Adrenal gland (tissue), 12 donors: ENCODE measurements around the gene KRTAP12-1. TPM values are rescaled to one million over a fixed set of nuclear protein-coding genes. Genes with fewer than 3 reads are reported as not detected.

ENCODE experiments used
- DNase-seq, 7 donors: peaks; one replicate each; pipeline ENCODE4 v3.0.0-alpha.2; 2019 to 2020
- H3K27ac ChIP-seq, 5 donors: fragments of 200-600 bp; sonication (generic) in 4 of 5; 1 replicate in 3 of 5; 2 replicates in 2 of 5; pipeline versions ENCODE4 v1.5.1 to v1.8.0; 2016 to 2020; ENCODE audit warnings: mild to moderate bottlenecking in 1 of 5
- H3K27me3 ChIP-seq: fragments of 200-600 bp; 2 replicates; pipeline ENCODE4 v1.8.0; 2021
- H3K36me3 ChIP-seq, 2 donors: fragments of 200-600 bp; replicated peaks in 1 of 2; 1 replicate in 1 of 2; 2 replicates in 1 of 2; pipeline versions ENCODE4 v1.5.1 to v1.8.0; 2018 to 2022
- H3K4me1 ChIP-seq, 2 donors: fragments of 200-600 bp; replicated peaks in 1 of 2; 1 replicate in 1 of 2; 2 replicates in 1 of 2; pipeline versions ENCODE4 v1.5.1 to v1.8.0; 2018 to 2021
- H3K4me3 ChIP-seq, 4 donors: fragments of 200-600 bp; sonication (generic) in 3 of 4; one replicate each; pipeline ENCODE4 v1.5.1; 2016 to 2018
- H3K9me3 ChIP-seq, 3 donors: fragments of 200-600 bp; sonication (generic) in 1 of 3; replicated peaks in 1 of 3; 1 replicate in 2 of 3; 2 replicates in 1 of 3; pipeline versions ENCODE4 v1.5.1 to v1.8.0; 2016 to 2021
- POLR2A ChIP-seq, 2 donors: fragments of 450-650 bp; IDR thresholded peaks; one replicate each; pipeline ENCODE4 v1.6.1; 2017; ENCODE audit warnings: antibody characterized with exemption in 2 of 2, mild to moderate bottlenecking in 2 of 2, moderate library complexity in 1 of 2
- WGBS, 4 donors: extraction: QIAGEN DNeasy Blood & Tissue Kit in 2 of 4; methylation state at CpG; one replicate each; pipeline versions ENCODE4 v1.1.5 to v1.1.7; 2013 to 2017; 5-methylcytosine and 5-hydroxymethylcytosine counted together
- intact Hi-C, 2 donors: fragments of 100-400 bp; cut with DNase I; formaldehyde crosslinking; loops; one replicate each; pipeline versions ENCODE4 v1.14.1 to v1.15.0; 2022 to 2023
- polyA plus RNA-seq, 3 donors: library from polyadenylated mRNA; stranded (reverse); fragments of 200-250 nt in 2 of 3; fragments of 350-450 nt in 1 of 3; fragmentation: Illumina TruSeq in 1 of 3; extraction: RNeasy Lipid Tissue Mini Kit (QIAGEN cat#74804) in 1 of 3; gene quantifications; one replicate each; pipeline ENCODE4 v1.2.3, GENCODE V29; 2013 to 2014
- total RNA-seq, 9 donors: library from RNA; depleted of rRNA in 4 of 9; stranded (reverse); fragments of >200 nt in 4 of 9; fragments of 120-200 nt in 1 of 9; fragmentation: NEBNext Ultra II Directional in 1 of 9; extraction: Animal tissue kit (Norgen Biotek cat#: 25700) in 1 of 9; gene quantifications; one replicate each; pipeline versions ENCODE4 v1.1.0 to v1.2.4, GENCODE V29; 2013 to 2023
- TF ChIP-seq, protein P1 (sequence below), 6 experiments: fragments of 450-650 bp in 4 of 6; fragments of 200-600 bp in 2 of 6; sonication (generic) in 1 of 6; IDR thresholded peaks; 1 replicate in 5 of 6; 2 replicates in 1 of 6; pipeline versions ENCODE4 v1.5.1 to v1.8.0; 2016 to 2021; ENCODE audit warnings: antibody characterized with exemption in 6 of 6, mild to moderate bottlenecking in 2 of 6, moderate library complexity in 1 of 6
- donor health status: healthy with polysubstance abuse.
- donor health status: Bipolar disorder and iron deficiency.
- donor health status: DM: yes; HTN: yes; CAD: no.
- donor health status: DM: no; HTN: no; CAD: no.
- donor health status: DM: no; HTN: no; CAD: no.
- donor health status: DM: yes; HTN: yes; CAD: no.

Gene KRTAP12-1
- total and polyA plus RNA-seq, 12 donors, result not detected

DNA sequence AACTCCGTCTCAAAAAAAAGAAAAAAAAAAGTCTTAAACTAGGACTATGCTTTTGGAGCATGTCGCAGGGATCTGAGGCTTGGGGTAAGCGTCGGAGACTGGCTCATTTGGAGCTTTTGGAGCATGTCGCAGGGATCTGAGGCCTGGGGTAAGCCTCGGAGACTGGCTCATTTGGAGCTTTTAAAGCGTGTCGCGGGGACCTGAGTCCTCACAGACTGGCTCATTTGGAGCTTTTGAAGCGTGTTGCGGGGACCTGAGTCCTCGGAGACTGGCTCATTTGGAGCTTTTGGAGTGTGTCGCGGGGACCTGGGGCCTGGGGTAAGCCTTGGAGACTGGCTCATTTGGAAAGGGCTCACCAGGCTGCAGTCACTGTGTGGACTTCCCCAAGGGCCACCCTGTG is 43.0 kb upstream of the KRTAP12-1 start:
- Histone ChIP-seq H3K9me3 (no peaks in the 10 kb centered on the region), H3K27ac (no peak overlapping the region)
- no peak for TF ChIP-seq POLR2A (IDR thresholded peaks at IDR 0.05)
- TF ChIP-seq, protein P1, sequence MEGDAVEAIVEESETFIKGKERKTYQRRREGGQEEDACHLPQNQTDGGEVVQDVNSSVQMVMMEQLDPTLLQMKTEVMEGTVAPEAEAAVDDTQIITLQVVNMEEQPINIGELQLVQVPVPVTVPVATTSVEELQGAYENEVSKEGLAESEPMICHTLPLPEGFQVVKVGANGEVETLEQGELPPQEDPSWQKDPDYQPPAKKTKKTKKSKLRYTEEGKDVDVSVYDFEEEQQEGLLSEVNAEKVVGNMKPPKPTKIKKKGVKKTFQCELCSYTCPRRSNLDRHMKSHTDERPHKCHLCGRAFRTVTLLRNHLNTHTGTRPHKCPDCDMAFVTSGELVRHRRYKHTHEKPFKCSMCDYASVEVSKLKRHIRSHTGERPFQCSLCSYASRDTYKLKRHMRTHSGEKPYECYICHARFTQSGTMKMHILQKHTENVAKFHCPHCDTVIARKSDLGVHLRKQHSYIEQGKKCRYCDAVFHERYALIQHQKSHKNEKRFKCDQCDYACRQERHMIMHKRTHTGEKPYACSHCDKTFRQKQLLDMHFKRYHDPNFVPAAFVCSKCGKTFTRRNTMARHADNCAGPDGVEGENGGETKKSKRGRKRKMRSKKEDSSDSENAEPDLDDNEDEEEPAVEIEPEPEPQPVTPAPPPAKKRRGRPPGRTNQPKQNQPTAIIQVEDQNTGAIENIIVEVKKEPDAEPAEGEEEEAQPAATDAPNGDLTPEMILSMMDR (IDR thresholded peaks at IDR 0.05), result no peak

DNA sequence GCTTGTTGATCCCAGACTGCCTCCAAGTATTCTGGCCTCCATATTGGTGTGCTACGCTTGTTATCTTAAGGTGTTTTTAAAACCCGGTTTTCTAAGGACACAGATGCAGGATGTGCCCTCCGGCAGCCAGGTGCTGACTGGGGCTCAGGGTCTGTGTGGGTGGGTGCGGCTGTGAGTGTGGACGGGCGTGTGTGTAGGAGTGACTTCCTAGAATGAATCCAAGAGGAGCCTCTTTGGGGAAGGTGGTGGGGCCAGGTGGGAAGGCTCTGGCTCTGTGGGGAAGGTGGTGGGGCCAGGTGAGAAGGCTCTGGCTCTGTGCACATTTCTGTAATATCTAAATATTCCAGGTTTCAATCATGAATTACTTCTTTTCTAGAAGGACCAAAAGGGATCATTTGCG is 42.2 kb upstream of the KRTAP12-1 start:
- Histone ChIP-seq H3K9me3 (no peaks in the 10 kb centered on the region), H3K27ac (no peak overlapping the region), H3K27me3 (peaks cover 17% of the 10 kb centered on the region), H3K4me1 (no peaks in the 10 kb centered on the region), H3K36me3 (no peaks in the 10 kb centered on the region), H3K4me3 (no peak overlapping the region)
- DNase-seq, result no peak
- no peak for TF ChIP-seq POLR2A (IDR thresholded peaks at IDR 0.05)
- TF ChIP-seq, protein P1 (IDR thresholded peaks at IDR 0.05), result no peak
- WGBS, 4 donors, result 84 to 91% (median 87%) methylated on average over 7 of the region's 7 CpGs
- intact Hi-C loops, result no loop called here

More for the DNA sequence above, 43.0 kb upstream of the KRTAP12-1 start:
- Histone ChIP-seq H3K4me3 (no peak overlapping the region), H3K4me1 (no peaks in the 10 kb centered on the region), H3K27me3 (peaks cover 17% of the 10 kb centered on the region), H3K36me3 (no peaks in the 10 kb centered on the region)
- intact Hi-C loops, result no loop called here
- DNase-seq, result no peak
- 81 to 92% (median 86%) methylated on average over 13 to 14 of the region's 14 CpGs for WGBS, 4 donors

GRCh38 chr21:44723177-44724131 is 41.5 kb upstream of the KRTAP12-1 start:
- 9 to 26% (median 21%) methylated on average over 39 to 61 of the region's 61 CpGs for WGBS, 4 donors
- H3K27ac ChIP-seq, result no peak overlapping the region
- intact Hi-C loops, result no loop called here
- H3K27me3 ChIP-seq, result peaks cover 17% of the 10 kb centered on the region
- TF ChIP-seq, protein P1 (IDR thresholded peaks at IDR 0.05), result no peak
- no peak for TF ChIP-seq POLR2A (IDR thresholded peaks at IDR 0.05)
- no peaks in the 10 kb centered on the region for H3K9me3 ChIP-seq
- H3K36me3 ChIP-seq, result no peaks in the 10 kb centered on the region
- no peak overlapping the region for H3K4me3 ChIP-seq
- no peak for DNase-seq
- H3K4me1 ChIP-seq, result no peaks in the 10 kb centered on the region

- Histone ChIP-seq H3K27me3 (peaks cover 17% of the 10 kb centered on the region), H3K9me3 (no peaks in the 10 kb centered on the region), H3K36me3 (no peaks in the 10 kb centered on the region), H3K4me1 (no peaks in the 10 kb centered on the region), H3K27ac (no peak overlapping the region), H3K4me3 (no peak overlapping the region)
- TF ChIP-seq, protein P1 (IDR thresholded peaks at IDR 0.05), result no peak
- TF ChIP-seq POLR2A (IDR thresholded peaks at IDR 0.05), result no peak
- WGBS, 4 donors, result 46 to 56% (median 49%) methylated on average over 5 of the region's 5 CpGs
- intact Hi-C loops, result no loop called here
- no peak for DNase-seq
Measured at GRCh38 chr21:44722731-44723130, 40.8 kb upstream of the KRTAP12-1 start.
